HG03460 (cell line): Measurements from ENCODE around the gene CDR2.

Source experiments
- ATAC-seq: cut with Tn5 transposase; IDR thresholded peaks from one replicate; pipeline ENCODE4 v1.9.1; 2021; ENCODE audit not compliant: unreplicated experiment

Gene CDR2

DNA sequence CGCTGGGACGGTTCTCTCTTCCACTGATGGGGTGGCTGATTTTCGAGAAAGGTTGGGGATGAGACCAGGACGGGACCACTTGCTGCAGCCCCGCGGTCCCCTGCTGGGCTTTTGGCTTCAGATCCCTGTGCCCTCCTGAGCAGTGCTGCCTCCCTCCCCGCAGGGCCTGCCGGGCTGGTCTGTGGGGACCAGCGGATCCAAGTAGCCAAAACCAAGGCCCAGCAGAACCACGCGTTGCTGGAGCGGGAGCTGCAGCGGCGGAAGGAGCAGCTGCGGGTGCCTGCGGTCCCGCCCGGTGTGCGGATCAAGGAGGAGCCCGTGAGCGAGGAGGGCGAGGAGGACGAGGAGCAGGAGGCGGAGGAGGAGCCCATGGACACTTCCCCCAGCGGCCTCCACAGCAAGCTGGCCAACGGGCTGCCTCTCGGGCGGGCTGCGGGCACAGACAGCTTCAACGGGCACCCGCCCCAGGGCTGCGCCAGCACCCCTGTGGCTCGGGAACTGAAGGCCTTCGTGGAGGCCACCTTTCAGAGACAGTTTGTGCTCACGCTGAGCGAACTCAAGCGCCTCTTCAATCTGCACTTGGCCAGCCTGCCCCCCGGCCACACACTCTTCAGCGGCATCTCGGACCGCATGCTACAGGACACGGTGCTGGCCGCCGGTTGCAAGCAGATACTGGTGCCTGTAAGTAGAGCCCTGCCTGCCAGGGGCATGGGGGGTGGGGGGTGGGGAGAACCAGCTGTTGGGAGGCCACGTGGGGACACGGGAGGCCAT, 48.6 kb downstream of the CDR2 start:
- no peak for ATAC-seq

DNA sequence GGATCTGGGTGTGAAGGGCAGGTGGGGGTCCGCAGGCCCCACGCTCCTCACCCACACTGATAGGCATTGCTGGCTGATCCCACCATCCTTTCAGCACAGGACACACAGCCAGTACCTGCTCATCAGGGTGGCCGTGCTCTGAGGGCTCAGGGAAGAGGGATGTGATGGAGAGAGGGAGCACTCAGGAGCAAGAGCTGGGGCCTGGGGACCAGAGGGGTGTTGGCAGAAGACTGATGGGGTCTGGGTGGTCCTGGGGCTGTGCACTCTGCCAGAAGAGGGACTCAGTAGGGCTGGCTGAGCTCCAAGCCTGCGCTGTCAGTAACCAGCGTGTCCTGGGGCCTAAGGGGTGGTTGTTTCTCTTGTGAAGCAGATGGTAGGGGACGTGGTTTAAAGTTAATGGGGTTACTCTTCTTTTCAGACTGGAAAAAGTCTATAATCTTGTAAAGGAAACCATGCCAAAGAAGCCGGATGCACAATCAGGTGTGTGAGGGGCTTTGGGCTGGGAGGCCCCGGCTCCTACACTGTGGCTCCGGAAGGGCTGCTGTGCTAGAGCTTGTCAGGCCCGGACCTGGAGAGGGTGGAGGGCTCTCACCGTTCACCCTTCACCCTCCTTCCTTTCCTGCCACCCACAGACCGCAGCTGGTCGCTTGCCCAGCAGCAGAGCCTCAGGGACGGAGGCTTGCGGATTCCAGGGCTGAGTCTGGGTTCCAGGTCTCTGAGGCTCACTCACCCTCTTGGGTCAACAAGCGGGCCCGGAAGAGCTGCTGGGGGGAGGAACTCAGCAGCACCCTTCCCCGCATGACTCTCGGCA, 49.4 kb downstream of the CDR2 start:
- ATAC-seq: no peak

DNA sequence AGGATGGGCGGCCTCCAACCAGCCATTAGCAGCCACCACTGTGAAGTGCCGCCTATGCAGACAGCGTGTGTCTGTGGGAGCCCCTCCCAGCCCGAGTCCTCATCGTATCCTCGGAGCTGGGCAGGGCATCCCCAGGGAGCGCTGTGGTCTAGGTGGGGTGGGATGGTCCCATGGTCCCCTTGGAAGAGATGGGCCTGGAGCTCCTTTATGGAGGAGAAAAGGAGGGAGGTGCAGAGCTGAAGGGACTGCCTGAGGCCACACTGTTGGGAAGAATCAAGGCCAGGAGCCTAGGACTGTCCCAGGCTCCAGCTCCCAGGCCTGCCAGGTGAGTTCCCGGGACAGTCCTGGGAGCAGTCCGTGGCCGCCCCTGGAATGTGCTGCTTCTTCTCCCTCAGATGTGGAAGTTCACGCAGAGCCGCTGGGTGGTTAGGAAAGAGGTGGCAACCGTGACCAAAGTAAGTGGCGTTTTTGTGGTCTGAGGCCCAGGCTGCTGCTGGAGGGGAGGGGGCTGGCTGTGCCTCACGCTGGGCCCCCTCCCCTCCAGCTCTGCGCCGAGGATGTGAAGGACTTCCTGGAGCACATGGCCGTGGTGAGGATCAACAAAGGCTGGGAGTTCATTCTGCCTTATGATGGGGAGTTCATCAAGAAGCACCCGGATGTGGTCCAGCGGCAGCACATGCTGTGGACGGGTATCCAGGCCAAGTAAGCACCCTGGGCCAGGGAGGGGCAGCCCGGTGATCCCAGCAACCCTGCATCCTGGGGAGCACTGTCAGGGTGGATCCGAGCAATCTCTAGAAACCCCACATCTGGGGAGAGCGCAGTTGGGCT, 50.2 kb downstream of the CDR2 start:
- no peak for ATAC-seq

DNA sequence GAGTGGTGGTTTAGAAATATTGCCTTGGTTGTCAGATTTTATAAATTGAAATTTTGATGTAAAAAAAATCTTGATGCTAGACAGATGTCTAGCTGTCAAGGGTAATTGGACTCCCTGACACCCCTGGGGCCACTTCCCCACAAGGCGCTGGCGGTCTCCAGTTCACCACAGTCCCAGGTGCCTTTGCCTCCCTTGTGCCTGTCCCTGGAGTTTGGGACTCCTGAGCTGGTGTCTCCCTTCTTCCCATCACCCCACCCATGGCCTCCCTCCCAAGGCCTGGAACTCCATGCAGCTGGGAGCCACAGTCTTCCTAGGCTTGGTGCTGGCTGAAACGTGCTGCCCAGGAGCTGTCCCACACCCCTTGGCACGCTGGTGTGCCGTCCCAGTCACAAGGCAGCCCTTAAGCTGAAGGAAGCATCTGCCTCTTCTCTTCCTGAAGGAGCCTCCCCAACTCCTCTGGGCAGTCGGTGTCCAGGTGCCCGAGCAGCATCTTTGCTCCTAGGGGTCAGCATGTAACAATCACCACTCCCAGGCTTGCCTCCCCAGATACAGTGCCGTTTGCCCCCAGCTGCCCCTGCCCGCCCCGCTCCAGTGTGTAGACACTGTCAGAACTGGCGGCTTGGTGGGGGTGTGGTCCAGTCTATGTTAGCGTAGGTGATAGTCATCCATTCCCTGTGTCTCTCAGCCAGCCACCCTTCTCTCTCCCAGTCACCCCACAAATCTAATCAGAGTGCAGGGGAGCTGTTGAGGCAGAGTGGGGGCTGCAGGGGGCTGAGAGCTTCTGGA, 51.1 kb downstream of the CDR2 start:
- no peak for ATAC-seq

DNA sequence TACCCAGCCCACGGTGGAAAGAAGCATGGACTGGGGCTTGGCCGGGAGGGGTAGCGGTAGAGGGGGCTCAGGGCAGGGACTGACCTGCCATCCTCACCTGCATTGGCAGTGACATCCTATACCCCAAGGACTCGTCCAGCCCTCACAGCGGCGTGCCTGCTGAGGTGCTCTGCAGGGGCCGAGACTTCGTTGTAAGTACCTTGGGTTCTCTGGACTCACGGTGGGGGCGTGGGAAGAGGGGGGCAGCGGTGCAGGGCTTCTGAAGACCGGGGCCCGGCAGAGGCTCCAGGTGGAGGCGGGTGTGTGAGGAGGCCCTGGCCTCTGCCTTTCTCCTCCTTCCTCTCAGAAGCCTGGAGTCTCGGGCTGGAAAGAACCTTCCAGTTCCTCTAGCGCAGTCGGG, 51.7 kb downstream of the CDR2 start:
- no peak for ATAC-seq

DNA sequence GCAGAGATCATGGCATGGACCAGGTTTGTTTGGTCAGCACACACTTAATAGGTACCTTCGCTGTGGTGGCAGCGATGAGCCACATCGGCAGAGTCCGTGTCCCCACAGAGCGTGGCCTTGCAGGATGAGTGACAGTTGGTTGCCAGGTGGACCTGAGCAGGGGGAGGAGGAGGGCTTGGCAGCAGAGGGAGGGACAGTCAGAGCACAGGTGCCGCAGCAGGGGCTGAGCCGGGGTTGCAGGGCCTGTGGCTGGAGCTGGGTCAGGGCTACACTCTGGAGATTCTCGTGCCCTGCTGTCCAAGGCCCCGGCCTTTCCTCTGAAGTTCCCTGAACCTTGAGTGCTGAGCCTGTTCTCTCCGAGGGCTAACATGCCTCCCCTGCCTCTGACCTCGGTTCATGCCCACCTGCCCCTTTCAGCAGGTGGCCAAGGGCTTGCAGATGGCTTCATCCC, 52.4 kb downstream of the CDR2 start:
- no peak for ATAC-seq

DNA sequence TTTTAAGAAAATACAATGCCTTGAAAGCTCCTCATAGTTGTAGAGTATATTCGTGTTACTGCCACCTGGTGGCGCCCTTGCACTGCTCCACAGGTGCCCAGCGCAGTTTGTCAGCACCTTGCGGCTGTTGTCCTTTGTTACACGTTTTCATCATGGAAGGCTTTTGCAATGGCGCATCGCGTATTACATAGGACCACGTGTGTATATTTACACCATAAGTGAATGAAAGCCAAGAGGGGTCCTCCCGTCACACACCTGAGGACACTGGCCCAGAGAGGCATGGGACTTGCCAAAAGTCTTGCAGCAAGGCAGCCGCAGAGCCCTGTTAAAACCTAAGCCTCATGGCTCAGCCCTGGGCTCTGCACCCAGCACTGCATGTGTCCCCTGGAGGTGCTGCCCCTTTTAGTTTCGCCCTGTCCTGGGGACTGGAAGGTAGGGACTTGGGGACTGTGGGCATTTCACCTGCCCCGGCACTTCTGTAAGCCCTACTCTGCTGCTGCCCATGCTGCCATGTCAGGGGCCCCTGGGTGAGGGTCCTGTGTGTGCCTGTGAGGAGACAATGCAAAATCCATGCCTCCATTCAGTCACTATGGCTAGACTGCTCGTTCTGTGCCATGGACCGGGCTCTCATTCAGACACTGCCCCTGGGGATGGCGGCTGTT, 52.9 kb downstream of the CDR2 start:
- no peak for ATAC-seq

DNA sequence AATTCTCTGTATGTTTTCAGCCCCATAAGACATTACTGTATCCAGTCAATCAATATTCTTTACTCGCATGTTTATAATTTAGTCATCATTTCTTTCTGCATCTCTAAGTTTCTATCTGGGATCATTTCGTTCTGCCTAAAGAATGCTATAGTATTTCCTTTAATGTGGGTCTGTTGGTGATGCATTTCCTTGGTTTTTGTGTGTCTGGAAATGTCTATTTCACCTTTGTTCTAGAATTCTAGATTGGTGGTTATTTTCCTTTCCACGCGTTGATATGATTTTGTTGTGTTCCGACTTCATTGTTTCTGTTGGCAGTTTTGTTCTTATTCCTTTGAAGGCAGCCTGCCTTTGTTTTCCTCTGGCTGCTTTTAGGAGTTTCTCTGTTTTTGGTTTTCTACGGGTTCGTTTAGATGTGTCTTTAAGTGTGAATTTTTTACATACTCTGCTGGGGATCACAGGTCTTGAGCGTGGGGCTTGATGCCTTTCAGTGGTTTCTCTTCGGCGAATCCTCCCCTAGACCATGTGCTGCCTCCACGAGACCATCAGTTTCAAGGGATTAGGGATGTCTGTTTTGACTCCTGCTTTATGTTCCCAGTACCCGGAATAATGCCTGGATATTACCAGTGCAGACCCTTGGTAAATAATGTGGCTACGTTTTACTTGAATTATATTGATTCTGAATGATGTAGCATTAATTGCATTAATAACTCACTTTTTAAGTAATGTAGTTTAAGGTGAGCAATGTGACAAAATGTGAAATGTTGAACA, 53.7 kb downstream of the CDR2 start:
- ATAC-seq: no peak

DNA sequence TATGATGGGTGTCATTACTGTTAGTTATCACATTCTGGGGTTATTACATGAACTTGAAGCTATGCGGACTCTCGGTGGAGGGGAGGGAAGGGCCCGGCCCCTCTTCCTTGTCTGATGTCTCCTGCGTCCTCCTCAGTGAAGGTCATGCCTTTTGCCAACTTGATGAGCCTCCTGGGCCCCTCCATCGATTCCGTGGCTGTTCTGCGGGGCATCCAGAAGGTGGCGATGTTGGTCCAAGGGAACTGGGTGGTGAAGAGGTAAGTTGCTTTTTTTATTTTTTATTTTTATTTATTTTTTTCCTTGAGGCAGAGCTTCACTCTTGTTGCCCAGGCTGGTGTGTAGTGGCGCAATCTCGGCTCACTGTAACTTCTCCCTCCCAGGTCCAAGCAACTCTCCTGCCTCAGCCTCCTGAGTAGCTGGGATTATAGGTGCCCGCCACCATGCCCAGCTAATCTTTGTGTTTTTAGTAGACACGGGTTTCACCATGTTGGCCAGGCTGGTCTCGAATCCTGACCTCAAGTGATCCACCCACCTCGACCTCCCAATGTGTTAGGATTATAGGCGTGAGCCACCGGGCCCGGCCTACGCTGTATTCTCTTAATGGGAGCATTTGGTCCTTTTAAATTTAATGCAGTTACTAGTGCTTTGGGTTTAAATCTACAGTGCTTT, 55.6 kb downstream of the CDR2 start:
- ATAC-seq: no peak

DNA sequence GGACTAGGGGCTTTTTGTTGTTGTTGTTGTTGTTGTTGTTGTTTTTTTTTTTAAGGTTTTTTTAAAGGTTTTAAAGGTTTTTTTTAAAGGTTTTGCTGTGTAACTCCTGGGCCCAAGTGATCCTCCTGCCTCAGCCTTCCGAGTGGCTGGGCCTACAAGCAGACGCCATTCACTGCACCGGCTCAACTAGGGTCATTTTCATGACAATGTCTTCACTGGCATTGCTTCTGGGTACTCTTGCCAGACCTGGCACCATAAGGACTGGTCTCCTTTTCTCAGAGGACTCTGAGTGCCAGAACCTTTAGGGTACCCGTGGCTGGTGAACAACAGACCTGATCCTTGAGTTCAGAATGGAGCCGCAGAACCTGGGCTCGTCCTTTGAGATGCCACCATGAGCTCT, 56.8 kb downstream of the CDR2 start:
- no peak for ATAC-seq

DNA sequence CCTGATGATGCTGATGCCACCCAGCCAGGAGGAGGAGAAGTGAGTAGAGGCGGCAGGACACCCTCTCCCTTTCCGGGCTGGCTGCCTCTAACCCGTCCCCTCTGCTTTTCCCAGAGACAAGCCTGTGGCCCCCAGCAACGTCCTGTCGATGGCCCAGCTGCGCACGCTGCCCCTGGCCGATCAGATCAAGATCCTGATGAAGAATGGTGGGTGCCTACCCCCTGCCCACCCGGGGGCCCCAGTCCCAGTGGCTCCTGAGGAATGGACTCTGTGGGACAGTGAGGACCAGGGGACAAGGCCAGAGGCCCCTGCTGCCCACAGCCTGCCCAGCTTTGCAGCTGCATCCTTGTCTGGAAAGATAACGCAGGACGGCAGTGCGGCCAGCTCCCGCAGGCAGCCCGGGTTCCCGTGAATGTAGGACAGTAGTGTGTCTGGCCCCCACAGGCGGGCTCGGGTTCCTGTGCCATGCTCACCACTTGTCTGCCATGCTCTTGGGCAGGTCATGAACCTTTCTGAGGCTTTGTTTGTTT, 57.4 kb downstream of the CDR2 start:
- no peak for ATAC-seq

DNA sequence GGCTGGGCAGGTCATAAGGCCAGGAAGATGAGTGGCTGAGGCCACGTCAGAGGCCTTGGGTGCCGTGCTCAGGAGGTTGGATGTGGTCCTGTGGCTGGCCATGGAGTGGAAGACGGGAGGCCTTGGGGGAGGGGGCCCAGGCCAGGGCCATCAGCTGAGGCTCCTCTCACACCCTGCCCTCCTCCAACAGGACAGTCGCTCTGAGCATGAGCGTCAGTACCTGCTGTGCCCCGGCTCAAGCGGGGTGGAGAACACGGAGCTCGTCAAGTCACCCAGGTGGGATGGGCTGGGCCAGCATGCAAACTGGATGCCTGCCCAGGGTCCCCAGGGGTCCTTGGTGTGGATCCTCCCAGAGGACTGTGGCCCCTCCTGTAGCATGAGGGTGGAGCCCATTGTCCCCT, 58.0 kb downstream of the CDR2 start:
- no peak for ATAC-seq

DNA sequence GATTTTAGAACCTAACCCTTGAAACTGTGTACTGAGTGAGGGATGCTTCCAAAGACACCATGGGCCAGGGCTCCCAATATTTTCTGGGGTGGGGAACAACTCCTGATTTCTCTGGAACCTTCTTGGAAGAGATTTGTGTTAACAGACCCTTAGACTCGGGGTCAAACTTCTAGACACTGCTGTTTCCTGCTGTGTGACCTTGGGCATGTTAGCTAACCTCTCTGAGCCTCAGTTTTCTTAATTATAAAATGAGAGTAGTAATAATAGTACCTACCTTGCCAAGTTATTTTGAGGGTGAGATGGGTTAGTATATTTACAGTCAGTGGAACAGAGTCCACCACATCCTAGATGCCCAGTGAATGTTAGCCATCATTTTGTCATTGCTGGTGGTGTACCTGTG, 58.4 kb downstream of the CDR2 start:
- no peak for ATAC-seq

DNA sequence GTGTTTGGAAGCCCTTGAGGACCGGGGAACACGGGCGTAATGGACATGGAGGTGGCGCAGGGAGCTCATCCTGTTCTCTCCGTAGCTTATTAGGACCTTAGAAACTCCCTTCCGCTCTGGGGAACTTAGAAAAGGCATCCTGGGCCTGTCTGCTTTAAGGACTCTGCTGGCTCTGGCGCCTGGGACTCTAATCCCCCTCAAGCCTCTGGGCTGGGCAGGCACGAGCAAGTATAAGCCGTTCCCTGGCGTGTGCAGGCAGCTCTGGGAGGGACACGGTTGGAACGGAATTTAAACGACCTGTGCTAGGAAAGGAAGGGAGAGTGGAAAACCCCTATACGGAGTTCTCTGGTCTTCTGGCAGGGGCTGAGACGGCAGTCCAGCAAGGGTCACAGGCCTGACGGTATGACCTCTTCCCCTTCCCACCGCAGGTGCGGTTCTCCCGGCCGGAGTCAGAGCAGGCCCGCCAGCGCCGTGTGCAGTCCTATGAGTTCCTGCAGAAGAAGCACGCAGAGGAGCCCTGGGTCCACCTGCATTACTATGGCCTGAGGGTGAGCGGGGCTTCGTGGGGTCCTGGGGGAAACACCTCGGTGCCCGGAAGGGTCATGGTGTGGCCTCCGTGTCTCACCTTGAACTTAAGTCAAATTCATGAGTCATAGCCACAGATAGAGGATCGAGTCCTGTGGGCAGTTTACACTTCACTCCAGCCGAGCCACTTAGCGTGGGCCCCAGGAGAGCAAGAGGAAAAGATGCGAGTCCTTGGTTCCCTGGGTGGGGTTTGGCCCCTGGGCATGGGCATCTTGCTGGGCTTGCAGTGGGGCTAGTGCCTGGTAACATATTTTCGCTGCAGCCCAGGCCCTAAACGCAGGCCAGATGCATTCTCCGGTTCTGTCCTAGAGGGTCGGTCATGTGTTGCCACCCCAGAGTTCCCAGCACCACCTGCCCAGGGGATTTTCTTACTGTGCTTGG, 59.5 kb downstream of the CDR2 start:
- no peak for ATAC-seq

DNA sequence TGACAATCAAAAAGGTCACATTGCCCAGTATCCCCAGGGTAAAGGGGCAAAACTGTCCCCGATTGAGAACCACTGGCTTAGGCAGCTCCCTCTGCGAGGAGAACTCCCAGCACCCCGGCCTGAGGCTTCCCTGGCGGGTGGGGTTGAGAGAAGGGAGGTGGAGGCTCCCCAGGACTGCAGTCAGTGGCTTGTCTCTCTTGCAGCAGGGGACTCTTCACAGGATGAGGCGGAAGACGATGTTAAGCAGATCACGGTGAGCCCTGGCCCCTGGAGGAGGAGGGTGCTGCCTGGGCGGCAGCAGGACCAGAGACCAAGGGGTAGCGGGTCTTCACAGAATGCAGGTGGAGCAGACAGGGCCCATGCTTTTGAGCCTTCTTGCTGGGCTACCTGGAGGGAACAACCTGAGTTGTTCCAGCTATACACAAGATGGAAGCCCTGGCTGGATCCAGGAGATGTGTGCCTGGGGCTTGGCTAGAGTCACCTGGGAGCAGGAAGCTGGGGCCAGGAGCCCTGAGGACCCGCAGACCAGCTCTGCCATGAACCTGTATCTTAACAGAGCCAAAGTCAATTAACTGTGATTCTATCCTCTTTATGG, 60.4 kb downstream of the CDR2 start:
- no peak for ATAC-seq

DNA sequence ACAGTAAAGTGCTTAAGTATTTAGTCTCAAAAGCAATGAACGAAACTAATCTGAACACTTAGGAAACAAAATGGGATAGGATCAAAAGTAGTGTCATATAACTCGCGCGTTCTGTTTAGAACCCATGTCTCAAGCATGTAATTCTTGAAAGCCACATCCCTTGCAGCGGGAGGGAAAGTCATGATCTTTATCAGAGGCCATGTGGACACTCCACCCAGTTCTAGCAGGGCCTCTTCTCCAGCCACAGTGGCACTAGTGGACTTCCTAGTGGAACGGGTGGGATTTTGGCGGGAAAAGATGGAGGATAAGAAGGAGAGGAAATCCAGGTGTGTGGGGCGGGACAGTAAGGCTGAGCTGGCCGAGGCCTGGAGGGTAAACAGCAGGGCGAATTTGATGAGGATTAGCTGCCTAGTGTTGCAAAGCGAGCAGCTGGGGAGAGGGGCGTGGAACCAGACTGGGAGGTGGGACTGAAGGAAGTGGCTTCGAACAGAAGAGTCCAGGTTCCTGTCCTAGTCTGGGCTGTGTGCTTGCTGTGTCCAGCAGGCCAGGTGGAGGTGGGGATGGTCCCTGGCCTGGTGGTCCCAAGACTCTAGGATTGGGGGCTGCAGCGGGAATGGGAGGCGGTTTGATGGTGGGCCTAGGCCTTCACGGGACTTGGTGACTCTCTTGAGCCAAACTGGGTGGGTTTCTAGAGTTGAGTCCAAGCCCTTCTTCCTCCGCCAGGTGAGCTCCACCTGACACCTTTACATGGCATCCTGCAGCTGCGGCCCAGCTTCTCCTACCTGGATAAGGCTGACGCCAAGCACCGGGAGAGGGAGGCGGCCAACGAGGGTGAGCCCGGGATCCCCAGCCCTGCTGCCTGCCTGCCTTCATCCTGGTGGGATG, 61.3 kb downstream of the CDR2 start:
- no peak for ATAC-seq
